SIG-M5 treated with dmso at 0.1 percent for 504 hours (cell line): Measurements from ENCODE around the gene SEC61A2.
"Not testable (repeated sequence)": the region's sequence is repeated elsewhere in the genome, so short reads cannot be mapped to it uniquely, and the experiment has no call there.

Experiments used
- DNase-seq: peaks from one replicate; lab custom pipeline; 2025; ENCODE audit not compliant: unreplicated experiment; lab: John Stamatoyannopoulos, UW

SEC61A2 gene

DNA sequence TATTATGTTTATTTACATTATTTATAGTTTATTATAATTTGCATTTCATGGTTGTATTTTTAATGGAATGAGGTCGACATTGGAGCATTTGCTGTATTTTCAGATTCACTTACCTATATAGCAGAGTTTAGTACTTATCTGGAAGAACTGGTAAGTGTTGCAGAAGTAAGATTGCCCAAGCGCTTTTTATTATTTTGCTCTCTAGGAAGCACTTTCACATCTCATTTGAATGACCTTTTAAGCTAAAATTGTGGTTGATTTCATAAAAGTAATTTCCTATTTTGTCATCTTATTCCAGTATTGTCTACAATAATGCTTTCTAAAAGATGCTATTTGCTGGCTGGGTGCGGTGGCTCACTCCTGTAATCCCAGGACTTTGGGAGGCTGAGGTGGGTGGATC is 28.6 kb downstream of the SEC61A2 start:
- peak; percentile 80 for DNase-seq

DNA sequence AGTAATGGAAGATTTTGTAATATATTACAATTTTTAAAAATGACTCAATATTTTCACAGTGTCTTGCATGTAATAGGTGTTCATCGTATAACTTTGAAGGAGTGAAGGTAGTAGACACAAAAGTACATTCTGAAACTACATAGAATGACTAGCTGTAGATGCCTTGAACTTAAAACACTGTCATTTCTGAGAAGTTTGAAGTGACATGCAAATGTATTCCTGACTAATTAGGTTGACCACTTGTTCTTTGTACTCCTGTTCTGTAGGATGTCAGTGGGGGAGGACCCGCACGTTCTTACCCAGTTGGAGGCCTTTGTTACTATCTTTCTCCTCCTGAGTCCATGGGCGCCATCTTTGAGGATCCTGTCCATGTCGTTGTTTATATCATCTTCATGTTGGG is 31.2 kb downstream of the SEC61A2 start:
- DNase-seq, result no peak

DNA sequence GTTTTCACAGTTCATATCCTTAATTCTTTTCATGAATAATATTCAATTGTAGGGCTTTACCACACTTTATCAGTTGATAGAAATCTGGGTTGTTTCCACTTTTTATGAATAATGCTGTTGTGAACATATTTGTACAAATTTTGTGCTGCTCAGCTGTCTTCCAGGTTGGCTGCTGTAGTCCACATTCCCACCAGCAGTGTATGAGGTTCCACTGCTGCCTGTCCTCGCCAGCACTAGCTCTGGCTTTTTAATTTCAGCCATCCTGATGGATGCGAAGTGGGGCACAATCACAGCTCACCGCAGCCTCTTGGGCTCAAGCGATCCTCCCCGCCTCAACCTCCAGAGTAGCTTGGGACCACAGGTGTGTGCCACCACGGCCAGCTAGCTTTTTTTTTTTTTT is 33.5 kb downstream of the SEC61A2 start:
- DNase-seq, result no peak

DNA sequence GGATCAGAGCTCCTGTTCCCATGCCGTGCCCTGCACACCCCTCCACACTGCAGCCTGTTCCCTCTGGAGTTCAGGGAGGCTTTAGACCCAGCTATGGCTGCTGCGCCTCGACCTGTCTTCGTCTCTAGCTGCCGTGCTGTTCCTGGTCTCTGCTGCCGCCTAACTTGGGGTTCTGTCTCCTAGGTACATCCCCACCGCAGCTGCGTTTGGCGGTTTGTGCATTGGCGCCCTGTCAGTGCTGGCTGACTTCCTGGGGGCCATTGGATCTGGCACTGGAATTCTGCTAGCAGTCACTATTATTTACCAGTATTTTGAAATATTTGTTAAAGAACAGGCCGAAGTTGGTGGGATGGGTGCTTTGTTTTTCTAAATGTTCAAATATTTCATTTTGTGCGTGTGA is 34.6 kb downstream of the SEC61A2 start:
- no peak for DNase-seq

DNA sequence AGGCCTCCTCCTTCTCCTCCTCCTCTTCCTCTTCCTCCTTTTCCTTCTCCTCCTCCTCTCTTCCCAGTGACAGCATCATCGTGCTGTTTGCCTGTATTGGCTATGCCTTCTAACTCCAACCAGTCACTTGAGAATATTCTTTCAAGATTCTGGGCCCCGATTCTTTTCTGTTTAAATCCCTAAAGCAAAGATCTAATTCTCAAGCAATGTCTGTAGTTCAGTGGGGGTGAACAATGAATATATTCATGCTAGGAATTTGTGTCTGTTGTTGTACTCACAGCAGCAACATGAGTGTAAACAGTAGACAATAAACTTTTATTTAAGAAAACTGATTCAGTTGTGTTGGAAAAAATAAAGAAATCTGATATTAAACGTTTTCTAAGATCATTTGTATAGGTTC is 35.6 kb downstream of the SEC61A2 start:
- DNase-seq, result no peak

DNA sequence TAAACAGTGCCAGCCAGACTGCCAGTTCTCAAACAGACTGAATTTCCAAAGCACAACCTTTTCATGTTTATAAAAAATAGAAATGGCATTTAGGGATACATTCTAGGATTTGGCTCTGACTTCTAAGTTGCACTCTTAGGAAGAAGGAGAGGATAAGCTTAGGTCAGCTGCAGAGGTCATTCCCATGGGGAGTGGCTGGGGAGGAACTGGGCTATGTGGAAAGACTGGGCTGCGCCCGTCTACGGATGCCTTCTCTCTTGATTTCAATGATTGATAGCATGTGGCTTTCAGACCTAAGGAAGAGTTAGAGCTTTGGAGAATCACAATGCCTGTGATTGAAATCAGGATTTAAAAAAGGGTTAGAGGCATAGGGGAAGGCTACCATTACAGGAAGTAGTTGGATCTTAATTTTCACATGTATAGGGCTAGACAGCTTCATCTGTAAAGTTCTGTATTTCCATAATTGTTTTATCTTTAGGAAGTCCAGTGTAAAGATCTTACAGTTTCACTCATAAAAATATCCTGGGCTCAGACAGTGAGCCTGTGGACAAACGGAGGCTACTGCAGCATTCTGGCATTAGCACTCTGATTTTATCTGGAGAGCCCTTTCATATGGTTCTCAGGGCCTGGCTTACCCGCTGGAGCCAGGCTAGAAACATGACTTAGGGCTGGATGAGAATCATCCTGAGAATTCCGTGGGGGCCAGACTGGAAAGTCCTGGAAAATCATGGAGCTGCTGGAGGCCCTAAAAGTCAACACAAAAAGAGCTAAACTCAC is 36.7 kb downstream of the SEC61A2 start:
- DNase-seq, result no peak

DNA sequence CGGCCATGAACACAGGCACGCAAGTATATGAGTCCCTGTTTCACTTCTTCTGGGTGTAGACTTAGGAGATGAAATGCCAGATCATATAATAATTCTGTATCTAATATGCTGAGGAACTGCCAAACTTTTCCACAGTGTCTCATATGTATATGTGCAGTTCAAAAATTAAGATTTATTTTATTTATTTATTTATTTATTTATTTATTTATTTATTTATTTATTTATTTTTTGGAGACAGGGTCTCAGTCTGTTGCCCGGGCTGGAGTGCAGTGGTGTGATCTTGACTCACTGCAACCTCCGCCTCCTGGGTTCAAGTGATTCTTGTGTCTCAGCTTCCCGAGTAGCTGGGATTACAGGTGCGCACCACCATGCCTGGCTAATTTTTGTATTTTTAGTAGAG is 42.0 kb downstream of the SEC61A2 start:
- DNase-seq, result not testable (repeated sequence)

DNA sequence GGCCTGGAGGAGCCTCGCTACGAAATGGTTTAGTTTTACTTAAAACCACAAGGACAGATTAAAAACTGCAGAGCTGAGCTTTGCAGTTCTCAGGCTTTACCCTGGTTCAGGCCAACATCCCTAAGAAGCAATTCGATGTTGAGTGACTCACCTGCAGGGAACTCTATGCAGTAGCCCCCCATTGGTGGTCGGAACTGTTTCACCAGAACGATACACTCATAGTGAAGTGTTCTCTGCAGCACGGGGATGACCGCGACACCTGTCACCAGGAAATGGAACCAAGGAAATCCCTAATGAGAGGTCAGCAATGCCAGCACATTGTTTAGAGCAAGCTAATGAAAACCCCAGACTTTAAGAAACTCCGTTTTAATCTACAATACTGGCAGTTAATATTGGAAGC is 48.2 kb downstream of the SEC61A2 start:
- DNase-seq, result no peak

DNA sequence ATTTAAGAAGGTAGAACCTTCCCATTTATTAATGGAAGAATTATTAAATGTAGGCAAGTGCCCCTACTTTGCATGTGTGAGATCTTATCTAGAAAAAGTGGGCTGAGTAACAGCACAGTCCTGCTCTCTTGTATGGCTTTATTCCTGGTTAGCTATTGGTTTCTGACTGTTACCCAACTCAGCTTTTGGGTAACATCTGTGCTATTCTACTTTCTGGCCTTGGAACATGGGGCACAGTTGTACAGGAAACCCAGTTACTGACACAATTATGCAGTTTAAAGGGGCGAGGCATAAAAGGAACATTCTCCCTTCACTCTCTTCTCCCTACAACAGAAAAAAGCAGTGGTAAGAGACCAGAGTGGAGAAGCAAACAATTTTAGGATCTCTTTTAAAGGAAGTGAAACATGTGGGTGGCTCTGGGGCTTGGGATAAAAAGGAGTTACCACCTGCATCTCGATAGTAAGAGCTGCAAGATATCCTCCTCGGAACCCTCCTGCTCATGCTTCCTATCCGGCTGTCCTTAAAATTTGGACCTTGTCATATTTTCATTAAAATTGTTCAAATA is 50.2 kb downstream of the SEC61A2 start:
- DNase-seq, result peak; percentile 88

DNA sequence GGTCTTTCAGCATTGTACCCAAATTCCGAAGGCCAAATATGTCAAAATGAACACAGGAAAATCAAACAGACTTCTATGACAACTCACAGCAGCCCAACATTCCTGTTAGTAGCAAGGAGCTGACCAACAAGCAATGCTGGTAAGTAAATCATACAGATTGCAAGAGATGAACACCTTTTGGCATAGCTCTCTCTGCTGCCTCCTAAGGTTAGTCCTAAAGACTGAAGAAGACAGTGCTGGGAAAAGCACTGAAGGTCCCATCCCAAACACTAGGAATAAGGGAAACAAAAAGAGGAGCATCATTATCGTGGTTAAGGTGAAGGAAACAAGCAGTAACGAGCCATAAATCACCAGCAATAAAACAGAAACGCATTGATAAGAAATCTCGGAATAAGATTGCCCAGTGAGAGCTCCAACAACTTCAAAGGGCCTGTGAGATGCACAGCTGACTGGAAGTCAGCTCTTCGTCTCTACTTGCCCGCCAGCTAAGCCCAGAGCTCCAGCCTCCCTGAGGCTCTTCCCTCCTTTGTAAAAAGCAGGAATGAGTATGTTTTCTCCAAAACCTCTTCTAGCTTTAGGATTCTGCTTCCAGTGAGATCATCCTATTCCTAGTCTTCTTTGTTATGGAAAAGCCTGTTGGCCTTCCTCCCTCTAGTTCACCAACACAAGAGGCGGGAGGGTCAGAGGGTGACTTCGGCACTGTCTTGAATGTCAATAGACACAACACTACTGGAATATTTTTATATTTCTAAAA is 50.9 kb downstream of the SEC61A2 start:
- no peak for DNase-seq

DNA sequence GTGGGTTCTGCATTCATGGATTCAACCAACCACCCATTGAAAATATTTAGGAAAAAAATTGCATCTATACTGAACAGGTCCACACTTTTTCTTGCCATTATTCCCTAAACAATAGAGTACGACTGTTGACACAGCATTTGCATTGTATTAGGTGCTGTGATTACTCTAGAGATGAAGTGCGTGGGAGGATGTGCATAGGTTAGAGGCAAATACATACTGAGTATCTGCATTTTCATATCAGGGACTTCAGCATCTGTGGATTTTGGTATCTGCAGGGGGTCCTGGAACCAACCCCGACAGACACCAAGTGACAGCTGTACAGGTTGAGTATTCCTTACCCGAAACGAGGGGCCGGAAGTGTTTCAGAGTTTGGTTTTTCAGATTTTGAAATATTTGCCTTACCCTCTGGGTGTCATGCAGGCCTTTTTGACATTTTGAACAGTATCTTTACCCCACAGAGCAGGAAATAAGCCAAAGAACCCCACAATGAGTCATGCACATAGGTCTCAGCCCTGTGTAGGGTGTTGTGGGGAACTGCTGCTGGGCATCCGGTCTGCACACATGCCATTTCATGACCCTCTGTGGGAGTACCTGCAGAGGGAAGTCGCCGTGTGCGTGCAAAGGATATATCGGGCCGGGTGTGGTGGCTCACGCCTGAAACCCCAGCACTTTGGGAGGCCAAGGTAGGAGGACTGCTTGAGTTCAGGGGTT is 51.7 kb downstream of the SEC61A2 start:
- DNase-seq, result peak; percentile 91

DNA sequence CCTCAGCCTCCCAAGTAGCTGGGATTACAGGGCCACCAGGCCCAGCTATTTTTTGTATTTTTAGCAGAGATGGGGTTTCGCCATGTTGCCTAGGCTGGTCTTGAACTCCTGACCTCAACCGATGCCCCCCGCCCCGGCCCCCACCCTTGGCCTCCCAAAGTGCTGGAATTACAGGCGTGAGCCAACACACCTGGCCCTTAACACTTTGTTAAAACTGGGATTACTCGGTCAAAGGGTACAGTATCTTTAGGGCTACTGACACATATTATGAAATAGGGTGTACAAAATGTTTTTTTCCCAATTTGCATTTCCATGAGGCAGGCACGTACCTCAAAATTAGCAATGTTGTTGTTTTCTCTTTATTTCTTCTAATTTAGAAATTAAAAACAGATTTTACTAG is 54.7 kb downstream of the SEC61A2 start:
- no peak for DNase-seq

DNA sequence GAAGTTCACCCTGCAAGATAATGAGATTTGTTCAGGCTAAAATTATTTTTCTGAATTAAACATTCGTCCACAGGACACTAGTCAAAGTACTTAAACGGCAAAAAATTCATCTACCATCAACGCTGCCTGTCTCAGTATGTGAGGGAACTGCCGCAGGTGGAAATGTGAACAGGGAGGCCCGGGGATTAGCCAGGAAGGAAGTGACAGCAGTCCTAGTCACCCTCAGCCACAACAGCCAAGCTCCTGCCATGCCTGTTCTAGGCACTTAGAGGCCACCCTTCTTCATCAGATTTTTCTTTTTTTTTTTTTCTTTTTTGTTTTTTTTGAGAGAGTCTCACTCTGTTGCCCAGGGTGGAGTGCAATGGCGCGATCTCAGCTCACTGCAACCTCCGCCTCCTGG is 56.8 kb downstream of the SEC61A2 start:
- no peak for DNase-seq

DNA sequence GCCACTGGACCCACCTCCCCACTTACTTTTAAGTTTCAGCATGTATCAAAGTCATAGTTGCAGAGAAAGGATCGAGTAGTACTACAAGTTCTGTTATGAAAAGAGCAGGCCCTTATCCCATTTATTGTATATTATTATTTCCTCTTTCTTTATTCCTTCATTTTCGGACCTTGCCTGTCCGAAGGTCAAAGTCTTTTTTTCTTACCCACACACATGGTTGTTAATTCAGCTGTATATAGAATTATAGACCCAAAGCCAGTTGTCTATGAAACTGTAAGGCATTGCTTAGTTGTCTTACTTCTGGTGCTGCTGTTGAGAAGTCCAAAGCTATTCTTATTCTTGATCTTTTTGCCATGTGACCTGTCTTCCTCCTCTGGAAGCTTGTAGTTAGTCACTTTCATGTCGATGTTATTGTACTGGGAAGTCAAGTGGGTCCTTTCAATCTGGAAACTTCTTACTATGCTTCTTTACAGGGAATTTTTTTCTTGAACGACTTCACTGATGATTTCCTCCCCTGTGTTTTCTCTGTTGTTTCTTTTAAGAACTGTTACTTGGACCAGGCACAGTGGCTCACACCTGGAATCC is 57.9 kb downstream of the SEC61A2 start:
- DNase-seq, result no peak

DNA sequence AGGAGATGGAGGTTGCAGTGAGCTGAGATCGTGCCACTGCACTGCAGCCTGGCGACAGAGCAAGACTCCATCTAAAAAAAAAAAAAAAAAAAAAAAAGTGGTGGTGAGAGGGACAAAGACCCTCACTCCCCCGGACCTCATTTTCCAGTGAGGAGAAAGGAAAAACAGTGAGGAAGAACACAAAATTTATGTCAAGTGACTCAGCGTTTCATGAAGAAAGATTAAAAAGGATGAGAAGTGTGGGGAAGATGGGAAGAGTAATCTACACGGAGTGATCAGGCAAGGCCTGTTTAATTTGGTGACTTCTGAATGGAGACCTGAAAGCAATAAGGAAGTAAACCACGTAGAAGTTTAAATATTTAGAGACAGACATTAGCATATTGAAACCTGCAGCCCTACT is 59.2 kb downstream of the SEC61A2 start:
- no peak for DNase-seq

DNA sequence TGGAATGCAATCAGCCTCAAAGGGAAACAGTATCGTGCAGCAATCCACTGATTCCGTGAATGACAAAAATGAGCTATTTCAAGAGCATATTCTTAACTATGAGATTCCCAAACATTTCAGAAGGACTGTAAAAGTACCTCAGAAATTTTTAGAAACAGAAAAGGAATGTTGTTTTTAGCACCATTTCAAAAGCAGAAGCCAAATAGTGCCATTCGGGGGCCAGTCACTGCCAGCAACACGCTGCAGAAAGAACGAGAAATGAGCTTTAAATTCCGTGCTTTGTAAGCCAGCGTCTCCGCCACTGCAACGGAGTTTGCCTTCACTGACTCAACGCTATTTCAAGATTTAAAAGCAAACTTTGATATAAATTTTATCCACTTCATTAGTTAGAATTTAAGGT is 59.9 kb downstream of the SEC61A2 start:
- no peak for DNase-seq

DNA sequence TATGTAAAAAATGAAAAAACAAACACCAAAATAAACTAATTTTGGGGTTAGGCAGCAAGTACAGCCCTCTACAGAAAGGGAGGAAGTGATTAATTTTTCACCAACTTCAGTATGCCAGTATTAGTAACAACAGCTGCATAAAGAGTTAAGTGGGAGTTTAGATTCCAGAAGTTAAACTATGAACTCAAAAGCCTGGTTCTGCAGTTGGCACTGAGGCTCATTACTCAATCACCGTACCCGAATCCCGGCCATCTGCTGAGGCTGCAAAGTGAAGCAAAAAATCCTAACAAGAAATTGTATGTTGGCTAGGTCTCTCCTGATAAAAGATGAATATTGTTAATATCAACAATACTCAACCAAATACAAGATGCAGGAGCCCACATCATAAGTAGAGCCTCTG is 62.2 kb downstream of the SEC61A2 start:
- DNase-seq, result peak; percentile 8

DNA sequence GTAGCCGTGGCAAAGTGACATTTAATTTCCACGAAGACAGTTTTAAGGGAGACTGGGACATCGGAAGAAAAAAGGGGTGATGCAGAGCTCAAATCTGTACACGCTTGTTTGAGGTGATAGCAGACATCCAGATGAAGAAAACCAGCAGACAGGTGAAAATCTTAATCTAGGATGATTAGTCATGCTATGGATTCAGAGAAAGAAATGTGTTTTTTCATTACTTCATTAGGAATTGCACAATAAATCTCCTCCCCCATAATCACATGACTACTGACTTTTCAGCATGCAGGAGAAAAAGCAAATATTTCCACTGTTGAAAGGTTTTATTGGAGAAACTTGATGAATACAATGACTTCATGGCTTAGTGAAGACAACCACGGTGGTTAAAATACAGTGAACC is 63.7 kb downstream of the SEC61A2 start:
- DNase-seq, result peak; percentile 7

DNA sequence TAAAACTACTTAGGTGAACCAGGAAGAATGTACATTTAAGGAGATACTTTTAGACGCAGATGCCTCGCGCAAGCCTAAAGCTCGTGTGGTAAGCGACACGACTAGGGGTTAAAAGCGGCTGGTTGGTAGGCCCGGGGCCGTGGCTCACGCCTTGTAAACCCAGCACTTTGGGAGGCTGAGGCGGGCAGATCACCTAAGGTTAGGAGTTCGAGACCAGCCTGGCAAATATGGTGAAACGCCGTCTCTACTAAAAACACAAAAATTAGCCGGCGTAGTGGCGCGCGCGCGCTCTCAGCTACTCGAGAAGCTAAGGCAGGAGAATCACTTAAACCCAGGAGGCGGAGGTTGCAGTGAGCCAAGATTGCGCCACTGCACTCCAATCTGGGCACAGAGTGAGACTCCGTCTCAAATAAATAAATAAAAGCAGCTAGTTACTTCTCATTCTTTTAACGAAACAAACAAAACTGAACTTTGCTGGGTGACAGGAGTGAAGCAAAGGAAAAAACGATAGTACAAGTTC is 65.3 kb downstream of the SEC61A2 start:
- DNase-seq, result peak; percentile 12

DNA sequence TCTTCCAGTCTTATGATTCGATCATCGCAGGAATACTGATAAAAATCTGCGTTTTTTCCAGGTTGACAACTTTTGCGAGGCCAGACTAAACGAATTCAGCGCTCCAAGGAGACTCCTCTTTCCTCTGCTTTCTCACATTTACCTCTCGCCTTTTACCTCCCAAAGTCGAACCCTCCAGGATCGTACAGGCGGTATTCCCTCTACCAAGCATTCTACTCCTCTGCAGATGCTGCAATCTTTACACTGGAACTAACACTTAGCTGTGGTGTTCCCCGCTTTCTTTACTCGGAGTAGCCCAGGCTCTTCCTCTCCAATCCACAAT is 65.8 kb downstream of the SEC61A2 start:
- no peak for DNase-seq
